AG09309 (cell line): ENCODE measurements around the gene CELF2.

Experiments
- DNase-seq: peaks from one replicate; pipeline ENCODE4 v3.0.0-alpha.2; 2010; ENCODE audit warnings: low read depth
- H3K4me3 ChIP-seq: 2 replicates; pipeline ENCODE4 v1.5.1; 2011; ENCODE audit warnings: mild to moderate bottlenecking, low read depth, low read length, moderate library complexity; ENCODE audit not compliant: control insufficient read depth
- CTCF ChIP-seq: IDR thresholded peaks from 2 replicates; pipeline ENCODE4 v1.5.1; 2011; ENCODE audit warnings: mild to moderate bottlenecking, low read depth, low read length, inconsistent platforms; ENCODE audit not compliant: insufficient read depth, control insufficient read depth; ENCODE audit errors: missing control alignments

Gene CELF2

DNA sequence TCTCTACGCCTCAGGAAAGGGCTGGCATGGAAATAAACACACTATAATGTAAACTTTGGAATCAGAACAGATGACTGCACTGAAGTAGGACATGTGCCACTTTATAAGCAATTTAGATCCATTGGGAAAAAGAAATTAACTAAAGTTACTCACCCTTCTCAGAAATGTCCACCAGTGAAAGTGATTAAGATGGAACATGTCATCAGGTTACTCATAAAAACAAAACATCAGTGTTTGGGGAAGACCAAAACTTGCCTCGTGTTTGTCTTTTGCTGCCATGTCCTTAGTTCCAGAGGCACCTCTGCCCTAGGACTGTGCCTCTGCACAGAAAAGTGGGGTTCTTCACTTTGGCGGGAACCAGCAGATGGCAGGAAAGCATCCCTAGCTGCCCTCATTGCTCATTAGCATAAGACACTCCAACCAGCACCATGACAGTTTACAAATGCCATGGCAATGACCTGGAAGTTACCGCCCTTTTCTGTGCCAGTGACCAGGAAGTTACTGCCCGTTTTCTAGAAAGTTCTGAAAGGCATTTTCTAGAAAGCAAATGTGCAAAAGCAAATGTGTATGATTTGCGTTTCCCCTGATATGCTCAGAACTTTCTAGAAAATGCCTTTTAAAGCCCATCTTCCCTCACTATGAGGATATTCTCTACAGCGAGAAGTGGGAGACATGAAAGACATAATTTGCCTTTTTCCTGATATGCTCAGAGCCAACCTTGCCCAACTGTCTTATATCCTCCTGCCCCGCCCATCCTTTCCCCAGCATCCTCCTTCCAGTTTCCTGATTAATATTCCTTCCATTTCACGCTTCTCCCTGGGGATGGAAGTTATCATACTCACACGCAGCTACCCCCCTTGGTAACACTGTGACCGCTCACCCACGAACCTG, 335.6 kb downstream of the CELF2 start:
- TF ChIP-seq CTCF: no peak
- no peak for DNase-seq
- H3K4me3 ChIP-seq: no peak overlapping the region

- H3K4me3 ChIP-seq: no peak overlapping the region
- DNase-seq: no peak
- no peak for TF ChIP-seq CTCF
Measured at GRCh38 chr10:11354823-11355222, 337.2 kb downstream of the CELF2 start.

DNA sequence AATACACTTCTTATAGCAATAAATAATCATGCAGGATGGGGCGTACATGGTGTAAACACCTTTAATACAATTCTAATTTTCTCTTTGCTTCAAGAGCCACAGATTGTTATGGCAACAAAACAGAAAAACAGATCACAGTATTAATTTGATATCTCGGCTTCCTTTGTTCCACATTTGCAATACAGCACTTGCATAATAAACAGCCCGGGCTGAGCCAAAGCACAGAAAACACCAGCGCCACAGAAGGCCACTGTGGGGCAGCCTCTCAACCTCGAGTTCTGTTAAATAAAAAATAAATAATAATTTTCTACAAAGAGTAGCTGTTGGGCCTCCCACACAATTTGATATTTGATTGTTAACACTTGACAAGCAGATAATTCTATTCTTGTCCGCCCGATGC, 337.9 kb downstream of the CELF2 start:
- H3K4me3 ChIP-seq: no peak overlapping the region
- DNase-seq: no peak
- no peak for TF ChIP-seq CTCF

GRCh38 chr10:11357439-11357838, 339.8 kb downstream of the CELF2 start:
- no peak for DNase-seq
- no peak for TF ChIP-seq CTCF
- no peak overlapping the region for H3K4me3 ChIP-seq

GRCh38 chr10:11358011-11358410, 340.3 kb downstream of the CELF2 start:
- TF ChIP-seq CTCF: no peak
- no peak for DNase-seq
- no peak overlapping the region for H3K4me3 ChIP-seq

DNA sequence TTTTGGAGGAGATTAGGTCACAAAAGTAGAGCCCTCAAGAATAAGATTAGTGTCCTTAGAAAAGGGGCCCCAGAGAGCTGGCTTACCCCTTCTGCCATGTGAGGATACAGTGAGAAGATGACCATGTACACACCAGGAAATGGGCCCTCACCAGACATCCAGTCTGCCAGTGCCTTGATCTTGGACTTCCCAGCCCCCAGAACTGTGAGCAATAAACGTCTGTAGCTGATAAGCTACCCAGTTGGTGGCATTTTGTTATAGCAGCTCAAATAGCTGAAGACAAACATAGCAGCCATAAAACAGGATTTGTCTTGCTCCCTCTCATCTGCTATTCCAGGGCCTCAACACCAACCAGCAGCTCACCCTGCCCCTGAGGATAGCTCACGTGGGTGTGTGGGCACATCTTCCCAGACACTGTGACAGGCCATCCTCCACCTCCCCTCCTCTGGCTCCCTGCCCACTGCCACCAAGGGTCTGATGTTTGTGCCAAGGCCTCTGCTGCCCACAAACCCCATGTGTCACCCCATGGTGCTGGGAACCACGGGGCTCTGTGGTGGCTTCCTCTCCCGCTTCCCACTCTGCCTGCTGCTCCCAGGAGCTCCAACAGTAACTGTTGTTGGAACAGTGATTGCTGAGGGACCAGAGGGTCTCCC, 341.4 kb downstream of the CELF2 start:
- no peak overlapping the region for H3K4me3 ChIP-seq
- no peak for DNase-seq

More for the DNA sequence above, 341.4 kb downstream of the CELF2 start:
- TF ChIP-seq CTCF: no peak
